OCI-LY3 (cell line): ENCODE results near the gene MNX1.

Experiments
- EZH2phosphoT487 ChIP-seq: fragments of 200-600 bp; shearing (Covaris generic); IDR thresholded peaks from 2 replicates; pipeline ENCODE4 v1.6.1; 2018; ENCODE audit warnings: antibody characterized with exemption, mixed run types, low read depth
- TF ChIP-seq, protein P1 (sequence below): fragments of 200-600, 300-600 bp; sonication (generic); IDR thresholded peaks from 2 replicates; pipeline ENCODE4 v1.5.1; 2014; ENCODE audit warnings: antibody characterized with exemption, low read length, low read depth

DNA sequence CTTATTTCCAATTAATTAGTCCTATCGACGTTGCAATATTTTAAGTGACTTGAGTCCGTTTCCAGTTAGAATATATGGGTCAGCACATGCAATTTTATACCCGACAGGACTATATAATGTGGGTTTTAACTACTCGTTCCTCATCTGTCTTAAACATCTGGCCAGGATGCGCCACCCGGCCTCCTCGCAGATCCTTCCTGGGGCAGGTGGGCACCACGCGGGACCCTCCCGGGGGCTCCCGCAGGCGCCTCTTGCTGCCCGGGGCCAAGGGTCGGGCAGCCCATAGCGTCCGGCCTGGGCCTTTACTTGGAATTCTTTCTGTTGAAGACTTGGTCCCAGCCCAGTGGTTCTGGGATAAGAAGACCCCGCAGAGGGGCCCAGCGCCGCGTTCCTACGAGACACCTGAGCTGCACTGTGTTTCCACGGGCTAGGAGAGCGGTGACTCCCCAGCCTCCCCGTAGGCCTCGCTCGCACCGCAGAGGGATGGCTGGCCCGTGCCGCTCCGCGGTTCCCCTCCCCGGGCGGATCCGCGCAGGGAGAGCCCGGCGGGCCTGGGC, 10.1 kb upstream of the MNX1 start:
- TF ChIP-seq, protein P1, sequence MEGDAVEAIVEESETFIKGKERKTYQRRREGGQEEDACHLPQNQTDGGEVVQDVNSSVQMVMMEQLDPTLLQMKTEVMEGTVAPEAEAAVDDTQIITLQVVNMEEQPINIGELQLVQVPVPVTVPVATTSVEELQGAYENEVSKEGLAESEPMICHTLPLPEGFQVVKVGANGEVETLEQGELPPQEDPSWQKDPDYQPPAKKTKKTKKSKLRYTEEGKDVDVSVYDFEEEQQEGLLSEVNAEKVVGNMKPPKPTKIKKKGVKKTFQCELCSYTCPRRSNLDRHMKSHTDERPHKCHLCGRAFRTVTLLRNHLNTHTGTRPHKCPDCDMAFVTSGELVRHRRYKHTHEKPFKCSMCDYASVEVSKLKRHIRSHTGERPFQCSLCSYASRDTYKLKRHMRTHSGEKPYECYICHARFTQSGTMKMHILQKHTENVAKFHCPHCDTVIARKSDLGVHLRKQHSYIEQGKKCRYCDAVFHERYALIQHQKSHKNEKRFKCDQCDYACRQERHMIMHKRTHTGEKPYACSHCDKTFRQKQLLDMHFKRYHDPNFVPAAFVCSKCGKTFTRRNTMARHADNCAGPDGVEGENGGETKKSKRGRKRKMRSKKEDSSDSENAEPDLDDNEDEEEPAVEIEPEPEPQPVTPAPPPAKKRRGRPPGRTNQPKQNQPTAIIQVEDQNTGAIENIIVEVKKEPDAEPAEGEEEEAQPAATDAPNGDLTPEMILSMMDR: no peak
- TF ChIP-seq EZH2phosphoT487: no peak
